ENCODE data around the gene MEX3D.
A peak's percentile ranks its signal among the peaks of the same experiment; 100 is the strongest.

DNA sequence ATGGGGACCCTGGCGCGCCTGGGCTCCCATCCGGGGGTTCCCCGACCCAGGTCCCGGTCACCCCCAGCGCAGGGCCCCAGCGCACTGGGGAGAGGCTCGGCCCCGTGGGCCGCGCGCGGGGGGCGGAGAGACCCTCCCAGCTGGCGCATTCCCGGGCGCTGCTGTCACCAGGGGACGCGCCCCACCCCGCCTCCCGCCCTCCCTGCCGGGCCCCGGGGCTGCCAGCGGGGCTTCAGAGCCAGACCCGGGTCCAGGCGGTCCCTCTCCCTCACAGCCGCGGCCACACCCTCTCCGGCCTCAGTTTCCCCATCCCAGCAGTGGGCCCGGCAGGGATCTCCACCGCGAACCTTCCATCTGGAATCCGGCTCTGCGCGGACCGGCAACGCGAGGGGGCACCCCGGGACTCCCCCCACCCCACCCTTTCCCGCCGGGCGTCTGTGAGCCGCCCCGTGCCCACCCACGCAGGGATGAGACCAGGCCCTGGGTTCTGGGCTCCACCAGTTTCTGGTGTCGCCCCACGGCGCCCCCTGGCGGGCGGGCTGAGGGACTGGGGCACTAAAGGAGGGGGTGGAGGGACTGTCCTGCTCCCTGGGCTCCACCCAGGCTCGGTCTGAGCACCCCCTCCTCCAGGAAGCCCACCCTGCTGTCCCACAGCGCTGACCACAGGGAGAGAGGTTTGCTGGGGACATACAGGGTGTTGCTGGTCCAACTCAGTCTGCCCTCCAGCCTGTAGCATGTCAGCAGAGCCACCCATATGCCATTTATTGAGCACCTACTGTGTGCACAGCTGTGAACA is 54.4 kb downstream of the MEX3D start:
- TF ChIP-seq ZNF785 (tag by site-specific recombination; IDR thresholded peaks at IDR 0.05), result no peak
- TF ChIP-seq ZFP3 (tag by site-specific recombination; IDR thresholded peaks at IDR 0.05; ENCODE audit: low read depth), result no peak
- TF ChIP-seq ZNF19 (tag by site-specific recombination; IDR thresholded peaks at IDR 0.05; ENCODE audit: low read depth), result no peak
- TF ChIP-seq ZNF248 (tag by site-specific recombination; IDR thresholded peaks at IDR 0.05), result no peak
- no peak for TF ChIP-seq ZNF530 (tag by site-specific recombination; IDR thresholded peaks at IDR 0.05; ENCODE audit: low read depth)
- TF ChIP-seq MEIS1 (CRISPR knock-in tag; IDR thresholded peaks at IDR 0.05; ENCODE audit: borderline replicate concordance), result no peak
- TF ChIP-seq, protein P1, sequence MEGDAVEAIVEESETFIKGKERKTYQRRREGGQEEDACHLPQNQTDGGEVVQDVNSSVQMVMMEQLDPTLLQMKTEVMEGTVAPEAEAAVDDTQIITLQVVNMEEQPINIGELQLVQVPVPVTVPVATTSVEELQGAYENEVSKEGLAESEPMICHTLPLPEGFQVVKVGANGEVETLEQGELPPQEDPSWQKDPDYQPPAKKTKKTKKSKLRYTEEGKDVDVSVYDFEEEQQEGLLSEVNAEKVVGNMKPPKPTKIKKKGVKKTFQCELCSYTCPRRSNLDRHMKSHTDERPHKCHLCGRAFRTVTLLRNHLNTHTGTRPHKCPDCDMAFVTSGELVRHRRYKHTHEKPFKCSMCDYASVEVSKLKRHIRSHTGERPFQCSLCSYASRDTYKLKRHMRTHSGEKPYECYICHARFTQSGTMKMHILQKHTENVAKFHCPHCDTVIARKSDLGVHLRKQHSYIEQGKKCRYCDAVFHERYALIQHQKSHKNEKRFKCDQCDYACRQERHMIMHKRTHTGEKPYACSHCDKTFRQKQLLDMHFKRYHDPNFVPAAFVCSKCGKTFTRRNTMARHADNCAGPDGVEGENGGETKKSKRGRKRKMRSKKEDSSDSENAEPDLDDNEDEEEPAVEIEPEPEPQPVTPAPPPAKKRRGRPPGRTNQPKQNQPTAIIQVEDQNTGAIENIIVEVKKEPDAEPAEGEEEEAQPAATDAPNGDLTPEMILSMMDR (tag by site-specific recombination; IDR thresholded peaks at IDR 0.05), result peak; percentile 80
- no peak for TF ChIP-seq ZNF133 (tag by site-specific recombination; IDR thresholded peaks at IDR 0.05)
- TF ChIP-seq, protein P2, sequence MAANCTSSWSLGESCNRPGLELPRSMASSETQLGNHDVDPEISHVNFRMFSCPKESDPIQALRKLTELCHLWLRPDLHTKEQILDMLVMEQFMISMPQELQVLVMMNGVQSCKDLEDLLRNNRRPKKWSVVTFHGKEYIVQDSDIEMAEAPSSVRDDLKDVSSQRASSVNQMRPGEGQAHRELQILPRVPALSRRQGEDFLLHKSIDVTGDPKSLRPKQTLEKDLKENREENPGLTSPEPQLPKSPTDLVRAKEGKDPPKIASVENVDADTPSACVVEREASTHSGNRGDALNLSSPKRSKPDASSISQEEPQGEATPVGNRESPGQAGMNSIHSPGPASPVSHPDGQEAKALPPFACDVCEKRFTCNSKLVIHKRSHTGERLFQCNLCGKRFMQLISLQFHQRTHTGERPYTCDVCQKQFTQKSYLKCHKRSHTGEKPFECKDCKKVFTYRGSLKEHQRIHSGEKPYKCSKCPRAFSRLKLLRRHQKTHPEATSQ (tag by site-specific recombination; IDR thresholded peaks at IDR 0.05), result no peak
